NCI-H2107 (cell line): ENCODE results near the gene ADARB1.

Source experiments
- DNase-seq: peaks from one replicate; lab custom pipeline; 2025; lab: John Stamatoyannopoulos, UW

The ADARB1 gene

DNA sequence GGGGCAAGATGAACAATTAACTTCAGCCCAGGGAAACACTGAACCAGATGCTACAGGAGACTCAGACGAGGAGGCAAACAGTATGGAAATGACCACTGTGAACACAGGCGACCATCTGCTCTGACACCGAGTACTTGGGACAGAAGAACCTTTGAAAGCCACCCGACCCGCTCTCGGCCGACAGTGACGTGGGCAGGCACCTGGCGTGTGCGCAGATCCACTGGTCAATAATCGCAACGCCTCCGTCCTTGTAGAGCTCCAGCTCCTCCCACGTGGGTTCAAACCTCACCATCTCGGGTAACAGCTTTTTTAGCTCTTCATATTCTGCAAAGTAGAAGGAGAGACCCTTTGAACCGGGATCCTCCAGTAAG is 193.0 kb downstream of the ADARB1 start:
- DNase-seq: no peak

DNA sequence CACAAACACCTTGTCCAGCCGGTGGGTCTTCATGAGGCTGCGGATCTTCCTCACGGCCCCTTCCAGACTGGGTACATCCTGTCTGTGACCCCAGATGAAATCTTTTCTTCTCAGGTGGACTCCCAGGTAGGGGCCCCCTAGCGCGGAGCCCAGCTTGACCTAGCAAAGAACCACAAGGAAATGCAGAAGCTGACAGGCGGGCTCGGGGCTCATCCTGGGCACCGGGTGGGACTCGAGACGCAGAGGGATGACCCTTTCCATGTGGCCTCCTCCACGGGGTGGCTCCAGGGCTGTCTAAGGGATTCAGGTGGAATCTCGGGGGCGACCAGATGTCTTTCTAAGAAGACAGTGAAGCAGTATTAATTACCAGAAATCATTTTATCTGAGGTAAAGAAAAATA is 195.5 kb downstream of the ADARB1 start:
- DNase-seq: no peak

DNA sequence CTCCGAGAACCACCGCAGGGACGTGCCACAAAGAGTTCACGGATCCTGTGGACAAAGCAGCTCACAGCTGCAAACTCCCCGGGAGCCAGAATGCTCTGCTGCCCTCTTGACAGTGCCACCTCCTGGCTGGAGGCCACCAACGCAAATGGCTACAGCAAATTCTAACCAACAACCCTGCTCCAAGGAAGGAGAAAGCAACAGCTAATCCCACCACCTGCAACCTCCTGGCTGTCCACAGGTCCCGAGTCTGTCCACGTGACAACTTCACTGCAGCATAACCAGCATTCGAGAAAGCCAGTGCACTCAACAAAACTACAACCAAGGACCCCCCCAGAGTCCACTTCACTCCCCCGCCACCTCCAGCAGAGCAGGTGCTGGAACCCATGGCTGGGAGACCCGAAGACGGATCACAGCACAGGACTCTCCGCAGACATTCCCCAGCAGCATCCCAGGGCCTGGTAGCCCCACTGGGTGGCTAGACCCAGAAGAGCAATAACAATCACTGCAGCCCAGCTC is 196.0 kb downstream of the ADARB1 start:
- no peak for DNase-seq
